ENCODE data around the gene CARNS1.

Gene CARNS1

DNA sequence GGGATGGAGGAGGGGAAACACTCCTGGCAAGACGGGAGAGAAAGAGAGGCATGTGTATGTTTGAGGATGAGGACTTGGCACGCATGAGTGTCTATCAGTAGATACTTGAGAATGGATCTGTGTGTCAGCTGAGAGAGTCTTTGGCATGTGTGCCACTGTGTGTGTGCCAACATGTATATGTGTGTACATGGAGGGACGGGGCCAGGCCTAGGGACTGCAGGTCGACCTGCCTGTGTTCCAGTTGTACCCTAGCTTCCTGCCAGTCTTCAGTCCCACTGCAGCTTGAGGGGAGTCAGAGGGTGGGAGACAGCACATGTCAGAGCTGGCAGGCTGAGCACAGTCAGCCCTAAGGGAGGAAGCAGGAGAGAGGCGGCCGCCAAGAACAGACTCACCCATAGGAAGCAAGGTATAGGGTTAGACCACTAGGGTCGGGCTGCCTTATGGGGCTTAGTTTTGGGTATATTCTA is 47.7 kb upstream of the CARNS1 start:
- Histone ChIP-seq H3K27ac (no peak overlapping the region), H3K79me2 (no peaks in the 10 kb centered on the region), H3K9me3 (ENCODE audit: control insufficient read depth, low read length) (no peaks in the 10 kb centered on the region), H3K4me1 (no peaks in the 10 kb centered on the region), H3K36me3 (ENCODE audit: control insufficient read depth, insufficient read depth, low read length) (no peaks in the 10 kb centered on the region), H2AFZ (no peak overlapping the region), H3K27me3 (ENCODE audit: control insufficient read depth, insufficient read depth, low read length) (no peaks in the 10 kb centered on the region), H3K9ac (no peak overlapping the region), H3K4me2 (ENCODE audit: low read length) (no peak overlapping the region), H3K4me3 (ENCODE audit: low read depth, low read length) (no peak overlapping the region)
- TF ChIP-seq, protein P1, sequence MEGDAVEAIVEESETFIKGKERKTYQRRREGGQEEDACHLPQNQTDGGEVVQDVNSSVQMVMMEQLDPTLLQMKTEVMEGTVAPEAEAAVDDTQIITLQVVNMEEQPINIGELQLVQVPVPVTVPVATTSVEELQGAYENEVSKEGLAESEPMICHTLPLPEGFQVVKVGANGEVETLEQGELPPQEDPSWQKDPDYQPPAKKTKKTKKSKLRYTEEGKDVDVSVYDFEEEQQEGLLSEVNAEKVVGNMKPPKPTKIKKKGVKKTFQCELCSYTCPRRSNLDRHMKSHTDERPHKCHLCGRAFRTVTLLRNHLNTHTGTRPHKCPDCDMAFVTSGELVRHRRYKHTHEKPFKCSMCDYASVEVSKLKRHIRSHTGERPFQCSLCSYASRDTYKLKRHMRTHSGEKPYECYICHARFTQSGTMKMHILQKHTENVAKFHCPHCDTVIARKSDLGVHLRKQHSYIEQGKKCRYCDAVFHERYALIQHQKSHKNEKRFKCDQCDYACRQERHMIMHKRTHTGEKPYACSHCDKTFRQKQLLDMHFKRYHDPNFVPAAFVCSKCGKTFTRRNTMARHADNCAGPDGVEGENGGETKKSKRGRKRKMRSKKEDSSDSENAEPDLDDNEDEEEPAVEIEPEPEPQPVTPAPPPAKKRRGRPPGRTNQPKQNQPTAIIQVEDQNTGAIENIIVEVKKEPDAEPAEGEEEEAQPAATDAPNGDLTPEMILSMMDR (IDR thresholded peaks at IDR 0.05): no peak

DNA sequence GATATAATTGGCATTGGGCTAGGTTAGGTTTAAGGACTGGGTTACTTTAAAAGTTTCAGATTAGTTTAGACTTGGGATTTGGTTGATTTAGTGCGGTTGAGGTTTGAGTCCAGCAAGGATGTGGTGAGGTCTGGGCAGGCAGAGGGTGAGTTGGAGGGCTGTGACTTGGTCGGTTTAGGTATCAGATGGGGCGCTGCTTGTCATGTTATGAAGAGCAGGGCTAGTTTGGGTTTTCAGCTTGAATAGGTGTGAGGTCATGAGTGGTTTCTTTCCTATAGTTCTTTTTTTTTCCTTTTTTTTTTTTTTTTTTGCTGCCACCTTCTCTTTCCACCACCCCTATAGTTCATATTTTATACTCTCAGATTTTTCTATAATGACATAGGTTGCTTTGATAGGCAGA is 46.9 kb upstream of the CARNS1 start:
- Histone ChIP-seq H2AFZ (no peak overlapping the region), H3K36me3 (ENCODE audit: control insufficient read depth, insufficient read depth, low read length) (no peaks in the 10 kb centered on the region), H3K4me1 (no peaks in the 10 kb centered on the region), H3K79me2 (no peaks in the 10 kb centered on the region), H3K9me3 (ENCODE audit: control insufficient read depth, low read length) (no peaks in the 10 kb centered on the region), H3K9ac (no peak overlapping the region), H3K27me3 (ENCODE audit: control insufficient read depth, insufficient read depth, low read length) (no peaks in the 10 kb centered on the region), H3K27ac (no peak overlapping the region), H3K4me3 (ENCODE audit: low read depth, low read length) (no peak overlapping the region), H3K4me2 (ENCODE audit: low read length) (no peak overlapping the region)
- TF ChIP-seq, protein P1 (IDR thresholded peaks at IDR 0.05): no peak

DNA sequence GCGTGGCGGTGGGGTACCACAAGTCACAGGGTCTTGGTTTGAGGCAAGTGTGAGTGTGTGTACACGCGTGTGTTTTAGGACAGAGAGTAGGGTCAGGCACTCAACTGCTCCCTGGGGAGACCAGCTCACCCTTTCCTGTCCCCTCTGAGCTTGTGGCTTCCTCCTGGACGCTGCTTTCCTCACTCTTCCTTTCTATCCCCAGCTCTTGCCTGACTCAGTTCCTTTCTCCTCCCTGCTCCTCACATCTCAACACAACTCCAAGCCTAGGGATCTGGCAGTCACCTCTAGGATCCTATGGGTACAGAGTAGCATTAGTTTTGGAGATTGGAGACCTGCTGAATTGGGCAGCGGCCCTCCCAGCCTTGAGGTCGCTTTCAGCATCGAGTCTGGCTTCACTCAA is 46.2 kb upstream of the CARNS1 start:
- Histone ChIP-seq H3K36me3 (ENCODE audit: control insufficient read depth, insufficient read depth, low read length) (no peaks in the 10 kb centered on the region), H3K4me3 (ENCODE audit: low read depth, low read length) (no peak overlapping the region), H3K9ac (no peak overlapping the region), H3K27me3 (ENCODE audit: control insufficient read depth, insufficient read depth, low read length) (no peaks in the 10 kb centered on the region), H2AFZ (no peak overlapping the region), H3K4me2 (ENCODE audit: low read length) (no peak overlapping the region), H3K79me2 (no peaks in the 10 kb centered on the region), H3K27ac (no peak overlapping the region), H3K4me1 (no peaks in the 10 kb centered on the region), H3K9me3 (ENCODE audit: control insufficient read depth, low read length) (no peaks in the 10 kb centered on the region)
- TF ChIP-seq, protein P1 (IDR thresholded peaks at IDR 0.05): no peak

- no peaks in the 10 kb centered on the region for H3K36me3 ChIP-seq (ENCODE audit: control insufficient read depth, insufficient read depth, low read length)
- H3K4me3 ChIP-seq (ENCODE audit: low read depth, low read length): no peak overlapping the region
- no peaks in the 10 kb centered on the region for H3K4me1 ChIP-seq
- H3K4me2 ChIP-seq (ENCODE audit: low read length): no peak overlapping the region
- TF ChIP-seq, protein P1 (IDR thresholded peaks at IDR 0.05): no peak
- H3K79me2 ChIP-seq: no peaks in the 10 kb centered on the region
- H3K9me3 ChIP-seq (ENCODE audit: control insufficient read depth, low read length): no peaks in the 10 kb centered on the region
- no peaks in the 10 kb centered on the region for H3K27me3 ChIP-seq (ENCODE audit: control insufficient read depth, insufficient read depth, low read length)
- no peak overlapping the region for H3K27ac ChIP-seq
- H3K9ac ChIP-seq: no peak overlapping the region
- H2AFZ ChIP-seq: no peak overlapping the region
Measured at GRCh38 chr11:67369801-67370284, 45.6 kb upstream of the CARNS1 start.

DNA sequence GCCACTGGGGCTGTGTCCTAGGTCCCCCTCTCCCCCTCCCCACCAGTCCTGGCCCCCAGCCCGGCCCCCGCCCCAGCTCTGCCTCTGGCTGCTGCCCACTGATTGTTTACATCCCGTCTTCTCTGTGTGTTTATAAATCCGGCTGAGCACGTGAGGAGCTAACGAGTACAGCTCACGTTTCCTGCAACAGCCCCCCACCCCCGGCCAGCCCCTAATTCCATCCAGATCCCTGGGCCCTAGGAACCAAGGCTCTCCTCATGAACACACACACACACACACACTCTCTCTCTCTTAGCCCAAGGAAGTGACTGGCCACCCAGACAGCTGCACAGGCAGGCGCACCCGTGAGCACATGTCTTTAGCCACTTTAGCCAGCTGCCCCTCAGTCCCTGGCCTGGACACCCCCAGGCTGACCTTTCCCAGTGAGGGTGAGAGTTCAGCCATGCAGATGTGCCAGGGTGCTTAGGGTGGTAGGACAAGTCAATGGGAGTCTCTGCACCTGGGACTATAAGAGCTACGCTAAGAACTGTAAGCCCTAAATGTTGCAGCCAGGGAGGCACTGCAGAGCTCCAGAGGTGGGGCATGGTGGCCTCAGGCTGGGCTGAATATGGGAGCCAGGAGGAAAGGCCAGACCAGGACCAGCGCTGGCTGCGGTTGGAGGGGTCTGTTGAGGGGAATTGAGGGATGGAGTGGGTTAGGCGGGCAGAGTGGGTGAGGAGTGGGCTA is 45.0 kb upstream of the CARNS1 start:
- no peaks in the 10 kb centered on the region for H3K4me1 ChIP-seq
- H3K36me3 ChIP-seq (ENCODE audit: control insufficient read depth, insufficient read depth, low read length): no peaks in the 10 kb centered on the region
- TF ChIP-seq, protein P1 (IDR thresholded peaks at IDR 0.05): no peak
- H3K79me2 ChIP-seq: no peaks in the 10 kb centered on the region
- H3K4me2 ChIP-seq (ENCODE audit: low read length): no peak overlapping the region
- H3K27ac ChIP-seq: no peak overlapping the region
- no peaks in the 10 kb centered on the region for H3K27me3 ChIP-seq (ENCODE audit: control insufficient read depth, insufficient read depth, low read length)
- no peak overlapping the region for H3K4me3 ChIP-seq (ENCODE audit: low read depth, low read length)
- no peak overlapping the region for H3K9ac ChIP-seq
- no peak overlapping the region for H2AFZ ChIP-seq
- no peaks in the 10 kb centered on the region for H3K9me3 ChIP-seq (ENCODE audit: control insufficient read depth, low read length)

All from parathyroid adenoma (tissue), 2 donors.